ENCODE results near the gene PTPRA.

- TF ChIP-seq POLR2A (IDR thresholded peaks at IDR 0.05; ENCODE audit: low read depth, low read length) (no peak), POU2F2 (IDR thresholded peaks at IDR 0.05; ENCODE audit: low read depth, low read length) (no peak), POLR2AphosphoS5 (IDR thresholded peaks at IDR 0.05; ENCODE audit: low read depth, low read length) (no peak)
These were observed 196.0 kb downstream of the PTPRA start for GRCh38 chr20:3068986-3069900.

All from GM12891 (cell line).